GM19351 (cell line): Measurements from ENCODE around the gene KRTAP5-10.
"Not testable (repeated sequence)": the region's sequence is repeated elsewhere in the genome, so short reads cannot be mapped to it uniquely, and the experiment has no call there.

ENCODE experiments used
- ATAC-seq: cut with Tn5 transposase; IDR thresholded peaks from one replicate; pipeline ENCODE4 v1.9.1; 2021; ENCODE audit warnings: mild to moderate bottlenecking, moderate library complexity; ENCODE audit not compliant: unreplicated experiment

KRTAP5-10 gene

GRCh38 chr11:71571101-71571850 lies 5.9 kb downstream of the KRTAP5-10 start:
- ATAC-seq, result not testable (repeated sequence)

GRCh38 chr11:71572811-71573210 lies 7.4 kb downstream of the KRTAP5-10 start:
- no peak for ATAC-seq

- no peak for ATAC-seq
Observed at GRCh38 chr11:71574418-71574817, 9.1 kb downstream of the KRTAP5-10 start.

- no peak for ATAC-seq
Observed at GRCh38 chr11:71575723-71576424, 10.5 kb downstream of the KRTAP5-10 start.

- ATAC-seq, result not testable (repeated sequence)
Observed at GRCh38 chr11:71576688-71577465, 11.5 kb downstream of the KRTAP5-10 start.

- no peak for ATAC-seq
Observed at GRCh38 chr11:71577469-71578004, 12.2 kb downstream of the KRTAP5-10 start.

- not testable (repeated sequence) for ATAC-seq
Observed at GRCh38 chr11:71579513-71579912, 14.2 kb downstream of the KRTAP5-10 start.

- no peak for ATAC-seq
Observed at GRCh38 chr11:71580057-71581003, 15.0 kb downstream of the KRTAP5-10 start.

GRCh38 chr11:71581826-71582225 lies 16.5 kb downstream of the KRTAP5-10 start:
- ATAC-seq, result no peak

- ATAC-seq, result no peak
Observed at GRCh38 chr11:71582309-71582895, 17.0 kb downstream of the KRTAP5-10 start, which contains the start of gene KRTAP5-11. Gene KRTAP5-11 (minus strand): TSS chr11:71582875. CDS start chr11:71582837, 38 bp downstream.

GRCh38 chr11:71582969-71583368 lies 17.6 kb downstream of the KRTAP5-10 start:
- not testable (repeated sequence) for ATAC-seq

GRCh38 chr11:71585673-71586072 lies 20.3 kb downstream of the KRTAP5-10 start:
- not testable (repeated sequence) for ATAC-seq

- ATAC-seq, result not testable (repeated sequence)
Observed at GRCh38 chr11:71588314-71588713, 23.0 kb downstream of the KRTAP5-10 start.

GRCh38 chr11:71588822-71589545 lies 23.6 kb downstream of the KRTAP5-10 start:
- not testable (repeated sequence) for ATAC-seq

- not testable (repeated sequence) for ATAC-seq
Observed at GRCh38 chr11:71589546-71589920, 24.2 kb downstream of the KRTAP5-10 start.

GRCh38 chr11:71603221-71603620 lies 37.9 kb downstream of the KRTAP5-10 start:
- ATAC-seq, result not testable (repeated sequence)

GRCh38 chr11:71604798-71605488 lies 39.6 kb downstream of the KRTAP5-10 start:
- not testable (repeated sequence) for ATAC-seq

- not testable (repeated sequence) for ATAC-seq
Observed at GRCh38 chr11:71606853-71607519, 41.6 kb downstream of the KRTAP5-10 start.
